Sciatic nerve (tissue), 2 donors: ENCODE results near the gene NAV1. TPM values are rescaled to one million over a fixed set of nuclear protein-coding genes. Genes with fewer than 3 reads are reported as not detected.
"Not testable (repeated sequence)": the region's sequence is repeated elsewhere in the genome, so short reads cannot be mapped to it uniquely, and the experiment has no call there.

Experiments
- ATAC-seq: fragments of 200-7000 bp; cut with Tn5 transposase; one replicate; pipeline ENCODE4 v1.9.1; 2020; ENCODE audit warnings: mild to moderate bottlenecking, moderate library complexity
- DNase-seq: peaks from one replicate; pipeline ENCODE4 v3.0.0-alpha.2; 2020; ENCODE audit warnings: low spot score
- intact Hi-C: fragments of 100-400 bp; cut with DNase I; formaldehyde crosslinking; loops from one replicate; pipeline ENCODE4 v1.14.2; 2022
- total RNA-seq: library from RNA; stranded (reverse); fragmentation: NEBNext Ultra II Directional; extraction: Animal tissue kit (Norgen Biotek cat#: 25700); gene quantifications from one replicate; pipeline ENCODE4 v1.2.1, GENCODE V29; 2021
- donor health status: DM: no; HTN: no; CAD: no.
- donor health status: DM: no; HTN: no; CAD: no.

NAV1 gene
- total RNA-seq, 1 donor from 2014 or later, result 84.0 TPM

- DNase-seq (peak; percentile 79), ATAC-seq (peak; percentile 44)
- intact Hi-C loops, result no loop called here
These were observed 869 bp downstream of the NAV1 start for GRCh38 chr1:201539561-201540431.

GRCh38 chr1:201540846-201541735 lies 2.2 kb downstream of the NAV1 start:
- no peak for ATAC-seq
- no peak for DNase-seq
- intact Hi-C loops, result no loop called here

GRCh38 chr1:201542309-201543035 lies 3.5 kb downstream of the NAV1 start:
- intact Hi-C loops, result no loop called here
- no peak for DNase-seq
- peak; percentile 29 for ATAC-seq

- ATAC-seq (no peak), DNase-seq (no peak)
- intact Hi-C loops, result no loop called here
These were observed 5.1 kb downstream of the NAV1 start for GRCh38 chr1:201543871-201544642.

- intact Hi-C loops, result no loop called here
- DNase-seq (no peak), ATAC-seq (no peak)
These were observed 5.8 kb downstream of the NAV1 start for GRCh38 chr1:201544710-201545109.

GRCh38 chr1:201545851-201546492 lies 7.0 kb downstream of the NAV1 start:
- intact Hi-C loops, result no loop called here
- DNase-seq (no peak), ATAC-seq (no peak)

GRCh38 chr1:201549522-201549921 lies 10.6 kb downstream of the NAV1 start:
- ATAC-seq, DNase-seq, intact Hi-C loops: not testable (repeated sequence)

GRCh38 chr1:201551096-201551495 lies 12.2 kb downstream of the NAV1 start:
- intact Hi-C loops, result no loop called here
- DNase-seq, result no peak
- ATAC-seq, result no peak

GRCh38 chr1:201551877-201552731 lies 13.2 kb downstream of the NAV1 start:
- ATAC-seq, result peak; percentile 78

GRCh38 chr1:201552941-201553351 lies 14.0 kb downstream of the NAV1 start:
- no peak for DNase-seq
- ATAC-seq, result peak; percentile 14
- intact Hi-C loops, result no loop called here

More at GRCh38 chr1:201551877-201552731, 13.2 kb downstream of the NAV1 start:
- DNase-seq, result no peak
- intact Hi-C loops, result no loop called here

- intact Hi-C loops, result no loop called here
- DNase-seq (no peak), ATAC-seq (no peak)
These were observed 14.7 kb downstream of the NAV1 start for GRCh38 chr1:201553496-201554189.

- DNase-seq (no peak), ATAC-seq (no peak)
- intact Hi-C loops, result no loop called here
These were observed 15.3 kb downstream of the NAV1 start for GRCh38 chr1:201554190-201554600.

- intact Hi-C loops, result no loop called here
- ATAC-seq, result no peak
- no peak for DNase-seq
These were observed 16.1 kb downstream of the NAV1 start for GRCh38 chr1:201554789-201555592.

- ATAC-seq (no peak), DNase-seq (no peak)
- intact Hi-C loops, result no loop called here
These were observed 16.6 kb downstream of the NAV1 start for GRCh38 chr1:201555593-201555945.

GRCh38 chr1:201556841-201557571 lies 18.1 kb downstream of the NAV1 start:
- ATAC-seq (peak; percentile 40), DNase-seq (no peak)
- intact Hi-C loops, result no loop called here
